ENCODE measurements around the gene ATP13A4.

The ATP13A4 gene

GRCh38 chr3:193554811-193555210 lies at the start of gene ATP13A4:
Gene ATP13A4, minus strand, starts transcription at chr3:193554895. Its CDS starts 96 bp downstream, at chr3:193554799.
- H3K4me3 ChIP-seq (ENCODE audit: low read length): no peak within 1 kb of the TSS
- TF ChIP-seq ZNF274 (IDR thresholded peaks at IDR 0.05; ENCODE audit: low read depth, low read length): no peak

GRCh38 chr3:193599393-193599792 lies 44.7 kb upstream of the ATP13A4 start:
- no peak overlapping the region for H3K4me3 ChIP-seq (ENCODE audit: low read length)
- no peak for TF ChIP-seq ZNF274 (IDR thresholded peaks at IDR 0.05; ENCODE audit: low read depth, low read length)

- no peak overlapping the region for H3K4me3 ChIP-seq (ENCODE audit: low read length)
- no peak for TF ChIP-seq ZNF274 (IDR thresholded peaks at IDR 0.05; ENCODE audit: low read depth, low read length)
Measured at GRCh38 chr3:193598202-193598601, 43.5 kb upstream of the ATP13A4 start.

- TF ChIP-seq ZNF274 (IDR thresholded peaks at IDR 0.05; ENCODE audit: low read depth, low read length): no peak
- H3K4me3 ChIP-seq (ENCODE audit: low read length): no peak overlapping the region
Measured at GRCh38 chr3:193595939-193596487, 41.3 kb upstream of the ATP13A4 start.

- no peak overlapping the region; the same call in 1 of the 2 replicates for H3K4me3 ChIP-seq (ENCODE audit: low read length)
- no peak for TF ChIP-seq ZNF274 (IDR thresholded peaks at IDR 0.05; ENCODE audit: low read depth, low read length)
Measured at GRCh38 chr3:193594946-193595689, 40.4 kb upstream of the ATP13A4 start.

GRCh38 chr3:193593668-193594030 lies 39.0 kb upstream of the ATP13A4 start:
- no peak for TF ChIP-seq ZNF274 (IDR thresholded peaks at IDR 0.05; ENCODE audit: low read depth, low read length)
- H3K4me3 ChIP-seq (ENCODE audit: low read length): peak overlapping the region; percentile 81

GRCh38 chr3:193592841-193593667 lies 38.4 kb upstream of the ATP13A4 start, which contains the start of gene OPA1:
Gene OPA1, plus strand, starts transcription at chr3:193593208. Its CDS starts 170 bp downstream, at chr3:193593378.
- no peak for TF ChIP-seq ZNF274 (IDR thresholded peaks at IDR 0.05; ENCODE audit: low read depth, low read length)

GRCh38 chr3:193590088-193590856 lies 35.6 kb upstream of the ATP13A4 start:
- TF ChIP-seq ZNF274 (IDR thresholded peaks at IDR 0.05; ENCODE audit: low read depth, low read length): no peak

More at GRCh38 chr3:193592841-193593667, 38.4 kb upstream of the ATP13A4 start, which contains the start of gene OPA1:
- peak within 1 kb of the TSS; percentile 81 for H3K4me3 ChIP-seq (ENCODE audit: low read length)

GRCh38 chr3:193589616-193590015 lies 34.9 kb upstream of the ATP13A4 start:
- H3K4me3 ChIP-seq (ENCODE audit: low read length): no peak overlapping the region
- no peak for TF ChIP-seq ZNF274 (IDR thresholded peaks at IDR 0.05; ENCODE audit: low read depth, low read length)

More at GRCh38 chr3:193590088-193590856, 35.6 kb upstream of the ATP13A4 start:
- H3K4me3 ChIP-seq (ENCODE audit: low read length): no peak overlapping the region

GRCh38 chr3:193589129-193589528 lies 34.4 kb upstream of the ATP13A4 start:
- TF ChIP-seq ZNF274 (IDR thresholded peaks at IDR 0.05; ENCODE audit: low read depth, low read length): no peak
- no peak overlapping the region for H3K4me3 ChIP-seq (ENCODE audit: low read length)

GRCh38 chr3:193586526-193586925 lies 31.8 kb upstream of the ATP13A4 start:
- no peak overlapping the region for H3K4me3 ChIP-seq (ENCODE audit: low read length)
- no peak for TF ChIP-seq ZNF274 (IDR thresholded peaks at IDR 0.05; ENCODE audit: low read depth, low read length)

- no peak overlapping the region for H3K4me3 ChIP-seq (ENCODE audit: low read length)
- no peak for TF ChIP-seq ZNF274 (IDR thresholded peaks at IDR 0.05; ENCODE audit: low read depth, low read length)
Measured at GRCh38 chr3:193585530-193585929, 30.8 kb upstream of the ATP13A4 start.

- H3K4me3 ChIP-seq (ENCODE audit: low read length): no peak overlapping the region
- no peak for TF ChIP-seq ZNF274 (IDR thresholded peaks at IDR 0.05; ENCODE audit: low read depth, low read length)
Measured at GRCh38 chr3:193574488-193575070, 19.9 kb upstream of the ATP13A4 start.

Data from GM08714 (cell line).